Ishikawa (cell line): ENCODE measurements around the gene HOXA6.

ENCODE experiments used
- CEBPB ChIP-seq: IDR thresholded peaks from 2 replicates; pipeline ENCODE4 v1.6.1; 2012
- CREB1 ChIP-seq: IDR thresholded peaks from 2 replicates; pipeline ENCODE4 v1.6.1; 2012; ENCODE audit warnings: low read depth
- EGR1 ChIP-seq: IDR thresholded peaks from 2 replicates; pipeline ENCODE4 v1.6.1; 2012
- EP300 ChIP-seq: IDR thresholded peaks from 2 replicates; pipeline ENCODE4 v1.6.1; 2012; ENCODE audit warnings: borderline replicate concordance
- FOXM1 ChIP-seq: IDR thresholded peaks from 2 replicates; pipeline ENCODE4 v1.6.1; 2012; ENCODE audit warnings: low read depth, borderline replicate concordance
- MAX ChIP-seq: IDR thresholded peaks from 2 replicates; pipeline ENCODE4 v1.6.1; 2012
- NFIC ChIP-seq: IDR thresholded peaks from 2 replicates; pipeline ENCODE4 v1.6.1; 2012
- RAD21 ChIP-seq: IDR thresholded peaks from 2 replicates; pipeline ENCODE4 v1.6.1; 2012; ENCODE audit warnings: low read depth
- TAF1 ChIP-seq: IDR thresholded peaks from 2 replicates; pipeline ENCODE4 v1.6.1; 2012; ENCODE audit warnings: low read depth, mild to moderate bottlenecking
- TCF12 ChIP-seq: IDR thresholded peaks from 2 replicates; pipeline ENCODE4 v1.6.1; 2012; ENCODE audit warnings: low read depth
- TEAD4 ChIP-seq: IDR thresholded peaks from 2 replicates; pipeline ENCODE4 v1.6.1; 2012
- USF1 ChIP-seq: IDR thresholded peaks from 2 replicates; pipeline ENCODE4 v1.6.1; 2012
- YY1 ChIP-seq: IDR thresholded peaks from 2 replicates; pipeline ENCODE4 v1.6.1; 2012; ENCODE audit warnings: low read depth
- ZBTB7A ChIP-seq: IDR thresholded peaks from 2 replicates; pipeline ENCODE4 v1.6.1; 2012; ENCODE audit warnings: low read depth
- TF ChIP-seq, protein P1 (sequence below): IDR thresholded peaks from 2 replicates; pipeline ENCODE4 v1.6.1; 2012; ENCODE audit warnings: low read depth, mild to moderate bottlenecking

The HOXA6 gene

GRCh38 chr7:27116031-27116961 lies 31.3 kb downstream of the HOXA6 start:
- TF ChIP-seq RAD21 (no peak), ZBTB7A (no peak)

GRCh38 chr7:27115221-27116026 lies 32.1 kb downstream of the HOXA6 start:
- TF ChIP-seq FOXM1 = no peak
- TF ChIP-seq, protein P1, sequence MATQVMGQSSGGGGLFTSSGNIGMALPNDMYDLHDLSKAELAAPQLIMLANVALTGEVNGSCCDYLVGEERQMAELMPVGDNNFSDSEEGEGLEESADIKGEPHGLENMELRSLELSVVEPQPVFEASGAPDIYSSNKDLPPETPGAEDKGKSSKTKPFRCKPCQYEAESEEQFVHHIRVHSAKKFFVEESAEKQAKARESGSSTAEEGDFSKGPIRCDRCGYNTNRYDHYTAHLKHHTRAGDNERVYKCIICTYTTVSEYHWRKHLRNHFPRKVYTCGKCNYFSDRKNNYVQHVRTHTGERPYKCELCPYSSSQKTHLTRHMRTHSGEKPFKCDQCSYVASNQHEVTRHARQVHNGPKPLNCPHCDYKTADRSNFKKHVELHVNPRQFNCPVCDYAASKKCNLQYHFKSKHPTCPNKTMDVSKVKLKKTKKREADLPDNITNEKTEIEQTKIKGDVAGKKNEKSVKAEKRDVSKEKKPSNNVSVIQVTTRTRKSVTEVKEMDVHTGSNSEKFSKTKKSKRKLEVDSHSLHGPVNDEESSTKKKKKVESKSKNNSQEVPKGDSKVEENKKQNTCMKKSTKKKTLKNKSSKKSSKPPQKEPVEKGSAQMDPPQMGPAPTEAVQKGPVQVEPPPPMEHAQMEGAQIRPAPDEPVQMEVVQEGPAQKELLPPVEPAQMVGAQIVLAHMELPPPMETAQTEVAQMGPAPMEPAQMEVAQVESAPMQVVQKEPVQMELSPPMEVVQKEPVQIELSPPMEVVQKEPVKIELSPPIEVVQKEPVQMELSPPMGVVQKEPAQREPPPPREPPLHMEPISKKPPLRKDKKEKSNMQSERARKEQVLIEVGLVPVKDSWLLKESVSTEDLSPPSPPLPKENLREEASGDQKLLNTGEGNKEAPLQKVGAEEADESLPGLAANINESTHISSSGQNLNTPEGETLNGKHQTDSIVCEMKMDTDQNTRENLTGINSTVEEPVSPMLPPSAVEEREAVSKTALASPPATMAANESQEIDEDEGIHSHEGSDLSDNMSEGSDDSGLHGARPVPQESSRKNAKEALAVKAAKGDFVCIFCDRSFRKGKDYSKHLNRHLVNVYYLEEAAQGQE = no peak
- TF ChIP-seq TEAD4 = no peak
- TF ChIP-seq CREB1 = no peak
- no peak for TF ChIP-seq EP300
- TF ChIP-seq CEBPB = no peak
- TF ChIP-seq NFIC = no peak
- TF ChIP-seq TAF1 = no peak
- TF ChIP-seq ZBTB7A = no peak
- TF ChIP-seq USF1 = no peak
- no peak for TF ChIP-seq MAX
- TF ChIP-seq TCF12 = no peak
- TF ChIP-seq EGR1 = no peak
- TF ChIP-seq RAD21 = no peak
- TF ChIP-seq YY1 = no peak

DNA sequence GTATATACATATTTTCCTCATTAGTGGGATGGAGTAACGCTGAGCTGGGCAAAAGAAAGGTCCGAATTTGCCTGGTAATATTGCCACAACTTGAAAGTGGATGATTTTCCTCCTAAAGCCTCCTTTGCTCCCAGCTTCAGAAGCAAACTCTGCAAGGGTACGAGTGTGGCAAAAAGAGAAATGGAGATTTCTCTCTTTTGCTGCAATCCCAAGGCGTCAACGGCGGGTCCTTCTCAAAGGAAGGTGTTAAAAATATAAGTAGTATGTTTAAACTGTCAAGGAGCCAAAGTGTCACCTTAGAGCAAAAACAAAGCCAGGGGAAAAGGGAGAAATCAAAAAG lies 32.7 kb downstream of the HOXA6 start:
- no peak for TF ChIP-seq TAF1
- no peak for TF ChIP-seq YY1
- no peak for TF ChIP-seq MAX
- TF ChIP-seq FOXM1 = no peak
- no peak for TF ChIP-seq USF1
- no peak for TF ChIP-seq CREB1
- no peak for TF ChIP-seq ZBTB7A
- TF ChIP-seq CEBPB = no peak
- no peak for TF ChIP-seq EP300
- TF ChIP-seq, protein P1 = no peak
- no peak for TF ChIP-seq RAD21
- no peak for TF ChIP-seq TCF12
- no peak for TF ChIP-seq NFIC

GRCh38 chr7:27113991-27114769 lies 33.4 kb downstream of the HOXA6 start:
- no peak for TF ChIP-seq RAD21
- TF ChIP-seq, protein P1 = no peak
- TF ChIP-seq NFIC = no peak
- TF ChIP-seq TEAD4 = no peak
- no peak for TF ChIP-seq YY1
- no peak for TF ChIP-seq ZBTB7A
- TF ChIP-seq EP300 = no peak
- no peak for TF ChIP-seq MAX
- TF ChIP-seq USF1 = no peak
- TF ChIP-seq TCF12 = no peak
- no peak for TF ChIP-seq CEBPB
- no peak for TF ChIP-seq EGR1
- no peak for TF ChIP-seq CREB1
